ENCODE data around the gene STOX2. TPM values are rescaled to one million over a fixed set of nuclear protein-coding genes. Genes with fewer than 3 reads are reported as not detected.

STOX2 gene
- total RNA-seq, 1 donor from 2014 or later = 11.6 TPM

DNA sequence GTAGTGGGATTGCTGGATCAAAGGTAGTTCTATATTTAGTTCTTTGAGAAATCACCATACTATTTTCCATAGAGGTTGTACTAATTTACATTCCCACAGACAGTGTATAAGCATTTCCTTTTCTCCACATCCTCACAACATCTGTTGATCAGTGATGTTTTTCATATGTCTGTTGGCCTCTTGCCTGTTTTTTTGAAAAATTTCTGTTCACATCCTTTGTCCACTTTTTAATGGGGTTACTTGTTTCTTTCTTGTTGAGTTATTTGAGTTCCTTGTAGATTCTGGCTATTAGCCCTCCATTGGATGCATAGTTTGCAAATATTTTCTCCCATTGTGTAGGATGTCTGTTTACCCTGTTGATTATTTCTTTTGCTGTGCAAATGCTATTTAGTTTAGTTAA lies 72.6 kb downstream of the STOX2 start:
- Histone ChIP-seq H3K9me3 (ENCODE audit: low read depth) (peaks cover 15% of the 10 kb centered on the region), H3K4me3 (no peak overlapping the region), H3K27ac (no peak overlapping the region), H3K27me3 (no peaks in the 10 kb centered on the region), H3K79me2 (ENCODE audit: low read depth) (peaks cover 3% of the 10 kb centered on the region), H3K4me1 (no peaks in the 10 kb centered on the region), H3K36me3 (no peaks in the 10 kb centered on the region), H3K4me2 (no peak overlapping the region), H2AFZ (replicated peaks) (no peak overlapping the region), H3F3A (ENCODE audit: low read depth) (no peaks in the 10 kb centered on the region), H4K20me1 (ENCODE audit: low read depth) (no peaks in the 10 kb centered on the region), H3K9ac (no peak overlapping the region)
- Mint-ChIP-seq H3K27me3 (ENCODE audit: insufficient read depth, low read depth) (no peaks in the 10 kb centered on the region), H3K27ac (no peak overlapping the region), H3K36me3 (peaks cover 39% of the 10 kb centered on the region), H3K9me3 (peaks cover 50% of the 10 kb centered on the region), H3K4me3 (no peak overlapping the region), H3K4me1 (peaks cover 5% of the 10 kb centered on the region)
- no peak for DNase-seq (ENCODE audit: low spot score)
- no peak for TF ChIP-seq EZH2phosphoT487 (IDR thresholded peaks at IDR 0.05)

- Histone ChIP-seq H3K79me2 (ENCODE audit: low read depth) (peaks cover 3% of the 10 kb centered on the region), H3K36me3 (no peaks in the 10 kb centered on the region), H3K27me3 (no peaks in the 10 kb centered on the region), H3K4me2 (no peak overlapping the region), H4K20me1 (ENCODE audit: low read depth) (peaks cover 6% of the 10 kb centered on the region), H2AFZ (replicated peaks) (no peak overlapping the region), H3K27ac (no peak overlapping the region), H3K9ac (no peak overlapping the region), H3K4me1 (peaks cover 30% of the 10 kb centered on the region), H3K9me3 (ENCODE audit: low read depth) (no peaks in the 10 kb centered on the region), H3F3A (ENCODE audit: low read depth) (peaks cover 19% of the 10 kb centered on the region), H3K4me3 (no peak overlapping the region)
- H3K36me3 Mint-ChIP-seq = peaks cover 13% of the 10 kb centered on the region
- no peak overlapping the region for H3K4me3 Mint-ChIP-seq
- peaks cover 8% of the 10 kb centered on the region for H3K4me1 Mint-ChIP-seq
- H3K27ac Mint-ChIP-seq = no peak overlapping the region
- TF ChIP-seq CTCF (IDR thresholded peaks at IDR 0.05) (no peak), EZH2phosphoT487 (IDR thresholded peaks at IDR 0.05) (no peak), EZH2 (IDR thresholded peaks at IDR 0.05) (no peak)
- H3K9me3 Mint-ChIP-seq = peaks cover 3% of the 10 kb centered on the region
- no peak for DNase-seq (ENCODE audit: low spot score)
- H3K27me3 Mint-ChIP-seq (ENCODE audit: insufficient read depth, low read depth) = peaks cover 2% of the 10 kb centered on the region
Observed at GRCh38 chr4:183984566-183984965, 79.5 kb downstream of the STOX2 start.

DNA sequence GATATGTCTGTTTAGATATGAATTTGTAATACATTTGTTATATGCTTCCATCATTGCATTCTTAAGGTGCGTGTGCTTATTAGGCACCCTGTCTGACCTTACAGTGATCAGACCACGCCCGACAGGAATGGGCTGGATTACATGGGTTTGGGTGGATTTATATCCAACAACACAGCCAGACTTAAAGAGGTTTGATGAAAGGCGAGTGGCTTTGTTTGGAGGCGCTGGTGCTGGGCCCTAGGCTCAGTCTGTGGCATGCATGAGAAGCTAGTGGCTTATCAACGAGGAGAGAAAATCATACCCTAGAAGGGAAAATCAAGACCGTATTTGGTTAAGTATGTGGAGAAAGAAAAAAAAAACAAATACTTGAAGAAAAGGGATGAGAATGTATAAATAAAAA lies 80.7 kb downstream of the STOX2 start:
- Histone ChIP-seq H3K9me3 (ENCODE audit: low read depth) (no peaks in the 10 kb centered on the region), H3K9ac (no peak overlapping the region), H3F3A (ENCODE audit: low read depth) (peaks cover 19% of the 10 kb centered on the region), H3K4me1 (peaks cover 30% of the 10 kb centered on the region), H3K27ac (no peak overlapping the region), H4K20me1 (ENCODE audit: low read depth) (peaks cover 6% of the 10 kb centered on the region), H3K79me2 (ENCODE audit: low read depth) (peaks cover 3% of the 10 kb centered on the region), H3K4me3 (no peak overlapping the region), H3K27me3 (no peaks in the 10 kb centered on the region), H2AFZ (replicated peaks) (no peak overlapping the region), H3K4me2 (no peak overlapping the region), H3K36me3 (no peaks in the 10 kb centered on the region)
- DNase-seq (ENCODE audit: low spot score) = no peak
- Mint-ChIP-seq H3K36me3 (peaks cover 17% of the 10 kb centered on the region), H3K27ac (no peak overlapping the region), H3K4me3 (no peak overlapping the region), H3K4me1 (peaks cover 9% of the 10 kb centered on the region), H3K27me3 (ENCODE audit: insufficient read depth, low read depth) (peaks cover 2% of the 10 kb centered on the region), H3K9me3 (no peaks in the 10 kb centered on the region)
- TF ChIP-seq EZH2phosphoT487 (IDR thresholded peaks at IDR 0.05) (no peak), EZH2 (IDR thresholded peaks at IDR 0.05) (no peak), CTCF (IDR thresholded peaks at IDR 0.05) (no peak)

GRCh38 chr4:183986291-183986970 lies 81.3 kb downstream of the STOX2 start:
- Mint-ChIP-seq H3K4me3 (no peak overlapping the region), H3K27me3 (ENCODE audit: insufficient read depth, low read depth) (peaks cover 2% of the 10 kb centered on the region), H3K9me3 (no peaks in the 10 kb centered on the region), H3K36me3 (peaks cover 19% of the 10 kb centered on the region), H3K27ac (no peak overlapping the region), H3K4me1 (peaks cover 9% of the 10 kb centered on the region)
- no peak overlapping the region for H2AFZ ChIP-seq (replicated peaks)
- no peak for DNase-seq (ENCODE audit: low spot score)
- H3K79me2 ChIP-seq (ENCODE audit: low read depth) = peaks cover 3% of the 10 kb centered on the region
- peaks cover 30% of the 10 kb centered on the region for H3K4me1 ChIP-seq
- H4K20me1 ChIP-seq (ENCODE audit: low read depth) = peaks cover 6% of the 10 kb centered on the region
- peak overlapping the region; percentile 35 for H3K4me3 ChIP-seq
- H3K27ac ChIP-seq = no peak overlapping the region
- no peaks in the 10 kb centered on the region for H3K27me3 ChIP-seq
- peak overlapping the region; percentile 77 for H3K4me2 ChIP-seq
- no peaks in the 10 kb centered on the region for H3K9me3 ChIP-seq (ENCODE audit: low read depth)
- peaks cover 19% of the 10 kb centered on the region for H3F3A ChIP-seq (ENCODE audit: low read depth)
- H3K9ac ChIP-seq = no peak overlapping the region
- no peaks in the 10 kb centered on the region for H3K36me3 ChIP-seq
- TF ChIP-seq EZH2 (IDR thresholded peaks at IDR 0.05) = no peak
- no peak for TF ChIP-seq EZH2phosphoT487 (IDR thresholded peaks at IDR 0.05)
- TF ChIP-seq CTCF (IDR thresholded peaks at IDR 0.05) = no peak

Measured in neural progenitor cell (in vitro differentiated cells).